Measurements from ENCODE around the gene STAC3.
A peak's percentile ranks its signal among the peaks of the same experiment; 100 is the strongest.

The STAC3 gene

GRCh38 chr12:57213058-57213715 lies 37.8 kb downstream of the STAC3 start:
- no peaks in the 10 kb centered on the region for H3K9me3 ChIP-seq (ENCODE audit: insufficient read depth, low read length)
- H3K4me1 ChIP-seq (ENCODE audit: low read length) = peaks cover 42% of the 10 kb centered on the region
- H3K27me3 ChIP-seq (ENCODE audit: low read depth, low read length) = peaks cover 40% of the 10 kb centered on the region
- peak overlapping the region; percentile 14; the same call in 1 of the 2 replicates for H3K9ac ChIP-seq (ENCODE audit: low read length)
- H4K20me1 ChIP-seq (ENCODE audit: insufficient read depth, low read length) = peaks cover 4% of the 10 kb centered on the region; the same call in 1 of the 2 replicates
- no peak overlapping the region for H3K27ac ChIP-seq (ENCODE audit: low read length)
- H3K4me3 ChIP-seq (ENCODE audit: low read length) = peak overlapping the region; percentile 26
- peak overlapping the region; percentile 56 for H3K4me2 ChIP-seq (ENCODE audit: low read length)
- TF ChIP-seq CTCF (IDR thresholded peaks at IDR 0.05; ENCODE audit: low read depth, low read length) (peak; percentile 79), EZH2phosphoT487 (IDR thresholded peaks at IDR 0.05; ENCODE audit: low read depth) (no peak)
- H3K36me3 ChIP-seq (replicated peaks; ENCODE audit: low read depth, low read length) = no peaks in the 10 kb centered on the region
- H2AFZ ChIP-seq (ENCODE audit: low read depth, low read length) = peak overlapping the region; percentile 9; the same call in 1 of the 2 replicates
- no peaks in the 10 kb centered on the region for H3K79me2 ChIP-seq (ENCODE audit: low read length)

- peaks cover 37% of the 10 kb centered on the region for H3K4me1 ChIP-seq (ENCODE audit: low read length)
- peaks cover 4% of the 10 kb centered on the region; the same call in 1 of the 2 replicates for H4K20me1 ChIP-seq (ENCODE audit: insufficient read depth, low read length)
- H3K4me2 ChIP-seq (ENCODE audit: low read length) = 0 out of 2 replicates have a peak overlapping the region, but pooled peaks have one; percentile 35
- peak overlapping the region; percentile 14; the same call in 1 of the 2 replicates for H3K9ac ChIP-seq (ENCODE audit: low read length)
- H3K36me3 ChIP-seq (replicated peaks; ENCODE audit: low read depth, low read length) = no peaks in the 10 kb centered on the region
- H3K4me3 ChIP-seq (ENCODE audit: low read length) = no peak overlapping the region
- no peak for TF ChIP-seq CTCF (IDR thresholded peaks at IDR 0.05; ENCODE audit: low read depth, low read length)
- no peak for TF ChIP-seq EZH2phosphoT487 (IDR thresholded peaks at IDR 0.05; ENCODE audit: low read depth)
- no peaks in the 10 kb centered on the region for H3K79me2 ChIP-seq (ENCODE audit: low read length)
- no peaks in the 10 kb centered on the region for H3K9me3 ChIP-seq (ENCODE audit: insufficient read depth, low read length)
- peaks cover 35% of the 10 kb centered on the region for H3K27me3 ChIP-seq (ENCODE audit: low read depth, low read length)
- peak overlapping the region; percentile 9; the same call in 1 of the 2 replicates for H2AFZ ChIP-seq (ENCODE audit: low read depth, low read length)
- H3K27ac ChIP-seq (ENCODE audit: low read length) = no peak overlapping the region
Measured at GRCh38 chr12:57212701-57213057, 38.3 kb downstream of the STAC3 start.

GRCh38 chr12:57211791-57212700 lies 38.9 kb downstream of the STAC3 start:
- no peak overlapping the region for H3K4me2 ChIP-seq (ENCODE audit: low read length)
- peaks cover 29% of the 10 kb centered on the region for H3K27me3 ChIP-seq (ENCODE audit: low read depth, low read length)
- no peak overlapping the region for H2AFZ ChIP-seq (ENCODE audit: low read depth, low read length)
- H3K9me3 ChIP-seq (ENCODE audit: insufficient read depth, low read length) = no peaks in the 10 kb centered on the region
- H3K79me2 ChIP-seq (ENCODE audit: low read length) = no peaks in the 10 kb centered on the region
- H3K4me1 ChIP-seq (ENCODE audit: low read length) = peaks cover 31% of the 10 kb centered on the region
- H3K36me3 ChIP-seq (replicated peaks; ENCODE audit: low read depth, low read length) = no peaks in the 10 kb centered on the region
- no peak overlapping the region for H3K9ac ChIP-seq (ENCODE audit: low read length)
- TF ChIP-seq EZH2phosphoT487 (IDR thresholded peaks at IDR 0.05; ENCODE audit: low read depth) (no peak), CTCF (IDR thresholded peaks at IDR 0.05; ENCODE audit: low read depth, low read length) (no peak)
- peaks cover 4% of the 10 kb centered on the region; the same call in 1 of the 2 replicates for H4K20me1 ChIP-seq (ENCODE audit: insufficient read depth, low read length)
- no peak overlapping the region for H3K4me3 ChIP-seq (ENCODE audit: low read length)
- H3K27ac ChIP-seq (ENCODE audit: low read length) = no peak overlapping the region
